ENCODE data around the gene OARD1.
"Not testable (repeated sequence)": the region's sequence is repeated elsewhere in the genome, so short reads cannot be mapped to it uniquely, and the experiment has no call there.

OARD1 gene

DNA sequence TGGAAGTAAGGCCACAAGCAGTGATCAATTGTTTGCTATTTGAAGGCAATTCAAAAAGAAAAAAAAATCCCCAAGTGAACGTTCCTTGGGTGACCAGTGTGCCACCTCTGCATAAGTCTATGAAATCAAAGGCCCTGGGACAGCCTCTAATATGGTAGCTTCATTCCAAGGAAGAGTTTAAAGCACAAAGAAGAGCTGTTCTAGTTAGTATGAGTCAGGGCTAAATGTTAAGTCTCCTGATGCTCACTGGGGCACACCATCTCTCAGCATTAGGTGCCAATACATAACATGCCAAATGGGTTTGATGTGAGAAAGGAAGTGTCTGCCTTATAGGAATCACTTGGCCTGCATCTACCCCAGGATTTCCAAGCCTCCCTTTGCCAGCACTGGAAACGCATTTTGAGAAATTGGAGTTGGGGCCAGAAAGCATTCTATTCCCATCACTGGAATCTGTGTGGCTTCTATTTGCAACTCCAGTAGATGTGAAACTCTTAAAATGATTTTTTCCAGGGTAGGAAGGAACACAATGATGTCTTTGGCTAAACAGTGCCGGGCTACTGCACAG lies 46.1 kb downstream of the OARD1 start:
- DNase-seq (ENCODE audit: low spot score), result no peak

DNA sequence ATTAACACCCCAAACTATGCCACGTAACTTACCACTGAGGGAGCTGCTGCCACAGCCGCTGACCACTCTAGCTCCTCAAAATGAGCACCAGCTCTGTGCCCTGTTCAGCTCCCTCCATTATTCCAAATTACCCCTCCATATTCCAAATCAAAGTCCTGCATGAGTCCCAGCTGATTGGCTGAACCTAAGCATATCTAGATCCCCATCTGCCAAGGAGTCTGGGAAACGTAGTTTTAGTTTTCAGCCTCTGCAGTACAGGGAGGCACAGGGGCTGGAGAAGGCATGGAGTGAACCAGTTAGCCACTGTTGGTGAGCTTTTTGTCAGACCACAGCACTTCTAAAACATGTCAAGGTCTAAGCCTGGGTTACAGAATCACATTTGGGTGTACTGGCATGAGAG lies 49.0 kb downstream of the OARD1 start:
- DNase-seq (ENCODE audit: low spot score), result no peak

DNA sequence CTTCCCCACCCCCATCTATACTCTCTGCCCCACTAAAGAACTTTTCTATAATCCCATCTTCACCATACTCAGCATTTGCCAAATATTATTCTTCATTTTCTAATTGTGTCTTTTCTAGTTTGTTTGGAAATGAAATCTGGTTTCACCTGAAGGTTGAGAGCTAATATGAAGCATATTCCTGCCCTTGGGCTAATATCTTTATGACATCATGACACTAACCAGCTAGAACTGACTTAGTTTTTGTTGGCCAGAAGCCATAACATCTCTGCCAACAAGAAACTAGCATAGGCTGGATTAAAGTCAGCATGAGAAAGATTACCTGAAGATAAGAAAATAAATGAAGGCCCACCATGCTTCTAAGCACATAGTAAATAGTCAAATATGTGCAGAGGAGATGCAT lies 49.9 kb downstream of the OARD1 start:
- DNase-seq (ENCODE audit: low spot score), result no peak

DNA sequence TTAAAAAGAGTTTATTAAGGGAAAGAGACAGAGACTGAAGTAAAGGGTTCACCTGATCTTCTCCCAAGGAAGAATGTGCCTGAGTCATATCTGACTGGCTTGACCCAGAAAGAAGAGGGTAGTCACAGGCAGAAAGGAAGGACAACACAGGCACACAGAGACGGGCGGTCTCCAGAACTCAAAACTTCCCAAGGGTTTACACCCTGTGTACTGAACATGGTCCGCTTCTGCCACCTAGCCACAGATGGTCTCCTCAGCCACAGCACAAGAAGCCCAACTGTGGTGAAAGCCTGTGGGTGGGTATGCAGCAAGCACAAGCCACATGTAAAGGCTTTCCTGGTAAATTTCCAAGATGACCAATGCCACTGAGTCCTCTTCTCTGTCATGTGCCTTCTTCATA lies 50.3 kb downstream of the OARD1 start:
- no peak for DNase-seq (ENCODE audit: low spot score)

DNA sequence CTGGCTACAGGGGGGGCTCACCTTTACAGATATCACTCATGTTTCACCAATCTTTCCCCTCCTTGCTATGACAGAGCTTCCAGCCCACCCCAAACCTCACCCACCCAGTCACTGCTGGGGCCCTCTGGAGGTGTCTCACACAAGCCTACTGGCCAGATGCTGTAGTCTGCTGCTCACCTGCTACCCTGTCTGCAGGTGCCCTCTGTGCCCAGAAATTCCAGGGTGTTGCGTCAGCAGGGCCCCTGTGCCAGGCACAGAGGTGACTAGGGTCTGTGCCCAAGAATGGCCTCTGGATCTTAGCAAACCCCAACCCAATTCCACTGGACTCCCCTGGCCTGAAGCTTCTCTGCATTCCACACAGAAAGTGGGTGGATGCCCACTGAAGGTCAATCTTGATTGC lies 54.5 kb downstream of the OARD1 start:
- DNase-seq (ENCODE audit: low spot score), result no peak

DNA sequence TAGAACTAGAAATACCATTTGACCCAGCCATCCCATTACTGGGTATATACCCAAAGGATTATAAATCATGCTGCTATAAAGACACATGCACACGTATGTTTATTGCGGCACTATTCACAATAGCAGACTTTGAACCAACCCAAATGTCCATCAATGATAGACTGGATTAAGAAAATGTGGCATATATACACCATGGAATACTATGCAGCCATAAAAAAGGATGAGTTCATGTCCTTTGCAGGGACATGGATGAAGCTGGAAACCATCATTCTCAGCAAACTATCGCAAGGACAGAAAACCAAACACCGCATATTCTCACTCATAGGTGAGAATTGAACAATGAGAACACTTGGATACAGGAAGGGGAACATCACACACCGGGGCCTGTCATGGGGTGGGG lies 56.3 kb downstream of the OARD1 start:
- DNase-seq (ENCODE audit: low spot score), result not testable (repeated sequence)

DNA sequence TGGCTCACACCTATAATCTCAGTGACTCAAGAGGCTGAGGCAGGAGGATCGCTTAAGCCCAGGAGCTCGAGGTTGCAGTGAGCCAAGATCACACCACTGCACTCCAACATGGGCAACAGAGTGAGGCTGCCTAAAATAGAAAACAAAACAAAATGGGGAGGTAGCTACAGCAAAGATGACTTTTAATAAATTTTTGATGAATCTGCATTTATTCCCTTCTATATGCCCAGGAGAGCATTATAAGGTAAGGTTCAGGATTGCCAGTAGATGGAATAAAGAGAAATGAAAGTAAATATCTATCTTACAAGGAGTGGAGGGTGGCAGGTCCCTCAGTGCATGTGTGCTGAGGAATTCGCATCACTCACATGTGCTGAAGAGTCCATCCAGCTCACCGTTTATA lies 57.4 kb downstream of the OARD1 start:
- DNase-seq (ENCODE audit: low spot score), result no peak

All from putamen (tissue), 1 donor.